H9 (cell line): ENCODE results near the gene ATP2C1. TPM values are rescaled to one million over a fixed set of nuclear protein-coding genes. Genes with fewer than 3 reads are reported as not detected.
A peak's percentile ranks its signal among the peaks of the same experiment; 100 is the strongest.

ENCODE experiments used
- DNase-seq: peaks from one replicate; pipeline ENCODE4 v3.0.0-alpha.2; 2017
- H2AFZ ChIP-seq: one replicate; pipeline ENCODE4 v1.6.1; 2013; ENCODE audit warnings: mild to moderate bottlenecking, low read length, control low read depth, moderate library complexity
- H2AK5ac ChIP-seq: 2 replicates; pipeline ENCODE4 v1.6.1; 2013; ENCODE audit warnings: low read length, control low read depth, mixed read lengths; ENCODE audit not compliant: insufficient read length
- H2BK120ac ChIP-seq: one replicate; pipeline ENCODE4 v1.6.1; 2013; ENCODE audit warnings: low read depth, mild to moderate bottlenecking, low read length, control low read depth, inconsistent platforms; ENCODE audit not compliant: poor library complexity, severe bottlenecking
- H2BK12ac ChIP-seq: 2 replicates; pipeline ENCODE4 v1.6.1; 2013; ENCODE audit warnings: low read length, control low read depth, mixed read lengths, low read depth; ENCODE audit not compliant: insufficient read length
- H2BK15ac ChIP-seq: 2 replicates; pipeline ENCODE4 v1.6.1; 2013; ENCODE audit warnings: low read depth, low read length, control low read depth
- H2BK20ac ChIP-seq: one replicate; pipeline ENCODE4 v1.6.1; 2013; ENCODE audit warnings: low read depth, mild to moderate bottlenecking, low read length, control low read depth, inconsistent platforms; ENCODE audit not compliant: poor library complexity, severe bottlenecking
- H2BK5ac ChIP-seq: 2 replicates; pipeline ENCODE4 v1.6.1; 2013; ENCODE audit warnings: low read length, control low read depth, mixed read lengths; ENCODE audit not compliant: insufficient read length
- H3K14ac ChIP-seq: 2 replicates; pipeline ENCODE4 v1.6.1; 2013; ENCODE audit warnings: low read length, control low read depth; ENCODE audit not compliant: insufficient read depth
- H3K18ac ChIP-seq: 2 replicates; pipeline ENCODE4 v1.6.1; 2013; ENCODE audit warnings: low read depth, mild to moderate bottlenecking, mixed read lengths, low read length, control low read depth; ENCODE audit not compliant: insufficient read length
- H3K23ac ChIP-seq: 2 replicates; pipeline ENCODE4 v1.6.1; 2013; ENCODE audit warnings: low read length, control low read depth, mixed read lengths, low read depth; ENCODE audit not compliant: insufficient read length
- H3K23me2 ChIP-seq: 2 replicates; pipeline ENCODE4 v1.6.1; 2013; ENCODE audit warnings: low read depth, mild to moderate bottlenecking, mixed read lengths, low read length, control low read depth; ENCODE audit not compliant: insufficient read length, poor library complexity, severe bottlenecking
- H3K27ac ChIP-seq: 2 replicates; pipeline ENCODE4 v1.5.1; 2013; ENCODE audit warnings: low read length, control low read depth, mixed read lengths, low read depth; ENCODE audit not compliant: insufficient read length
- H3K27me3 ChIP-seq: 2 replicates; pipeline ENCODE4 v1.6.1; 2013; ENCODE audit warnings: low read length, control low read depth, inconsistent platforms; ENCODE audit not compliant: insufficient read depth
- H3K4ac ChIP-seq: 2 replicates; pipeline ENCODE4 v1.6.1; 2013; ENCODE audit warnings: low read depth, mild to moderate bottlenecking, control low read depth, inconsistent platforms, low read length, moderate library complexity
- H3K4me1 ChIP-seq: 2 replicates; pipeline ENCODE4 v1.6.1; 2013; ENCODE audit warnings: low read length, control low read depth, inconsistent platforms; ENCODE audit not compliant: insufficient read depth
- H3K4me2 ChIP-seq: 2 replicates; pipeline ENCODE4 v1.6.1; 2013; ENCODE audit warnings: low read length, control low read depth, mixed read lengths; ENCODE audit not compliant: insufficient read length, insufficient read depth
- H3K56ac ChIP-seq: 2 replicates; pipeline ENCODE4 v1.6.1; 2013; ENCODE audit warnings: low read depth, mild to moderate bottlenecking, mixed read lengths, low read length, control low read depth; ENCODE audit not compliant: insufficient read length
- H3K79me1 ChIP-seq: 2 replicates; pipeline ENCODE4 v1.6.1; 2013; ENCODE audit warnings: low read depth, mild to moderate bottlenecking, moderate library complexity, low read length, control low read depth, inconsistent platforms; ENCODE audit not compliant: insufficient read depth, poor library complexity, severe bottlenecking
- H3K79me2 ChIP-seq: 2 replicates; pipeline ENCODE4 v1.6.1; 2013; ENCODE audit warnings: low read length, control low read depth, inconsistent platforms; ENCODE audit not compliant: insufficient read depth
- H3K9ac ChIP-seq: 2 replicates; pipeline ENCODE4 v1.6.1; 2013; ENCODE audit warnings: low read length, control low read depth, mixed read lengths; ENCODE audit not compliant: insufficient read length; ENCODE audit errors: extremely low read depth
- H3K9me3 ChIP-seq: one replicate; pipeline ENCODE4 v1.6.1; 2013; ENCODE audit warnings: low read depth, low read length, inconsistent platforms; ENCODE audit not compliant: control insufficient read depth
- H3T11ph ChIP-seq: one replicate; pipeline ENCODE4 v1.6.1; 2013; ENCODE audit warnings: mild to moderate bottlenecking, low read length, control low read depth, inconsistent platforms
- H4K20me1 ChIP-seq: one replicate; pipeline ENCODE4 v1.6.1; 2013; ENCODE audit not compliant: control insufficient read depth, insufficient read length, insufficient read depth
- H4K5ac ChIP-seq: 2 replicates; pipeline ENCODE4 v1.6.1; 2013; ENCODE audit warnings: low read depth, mild to moderate bottlenecking, mixed read lengths, low read length, control low read depth; ENCODE audit not compliant: insufficient read length
- H4K8ac ChIP-seq: replicated peaks from 2 replicates; pipeline ENCODE4 v1.6.1; 2013; ENCODE audit warnings: low read length, control low read depth, mixed read lengths, low read depth; ENCODE audit not compliant: insufficient read length
- H4K91ac ChIP-seq: 2 replicates; pipeline ENCODE4 v1.6.1; 2013; ENCODE audit warnings: low read depth, mild to moderate bottlenecking, moderate library complexity, mixed read lengths, low read length, control low read depth; ENCODE audit not compliant: insufficient read length
- H3K27ac Mint-ChIP-seq, 3 experiments: 2 replicates in 2 of 3; 3 replicates in 1 of 3; pipeline ENCODE4 v1.8.0; 2020 to 2021; ENCODE audit warnings: mixed read lengths in 3 of 3, mild to moderate bottlenecking in 1 of 3, moderate library complexity in 1 of 3
- H3K27me3 Mint-ChIP-seq: 2 replicates; pipeline ENCODE4 v1.8.0; 2021; ENCODE audit warnings: low read depth, mild to moderate bottlenecking, moderate library complexity, mixed read lengths
- H3K36me3 Mint-ChIP-seq, 3 experiments: 2 replicates in 2 of 3; 3 replicates in 1 of 3; pipeline ENCODE4 v1.8.0; 2020 to 2021; ENCODE audit warnings: low read depth in 3 of 3, mixed read lengths in 3 of 3; ENCODE audit not compliant: insufficient read depth in 1 of 3
- H3K4me1 Mint-ChIP-seq, 2 experiments: 2 replicates each; pipeline ENCODE4 v1.8.0; 2020; ENCODE audit warnings: mixed read lengths in 2 of 2
- H3K4me3 Mint-ChIP-seq, 2 experiments: 2 replicates in 1 of 2; 3 replicates in 1 of 2; pipeline ENCODE4 v1.8.0; 2020 to 2021; ENCODE audit warnings: mild to moderate bottlenecking in 2 of 2, mixed read lengths in 2 of 2, moderate library complexity in 1 of 2
- H3K9me3 Mint-ChIP-seq, 2 experiments: 2 replicates in 1 of 2; 3 replicates in 1 of 2; pipeline ENCODE4 v1.8.0; 2020; ENCODE audit warnings: mild to moderate bottlenecking in 2 of 2, mixed read lengths in 2 of 2, moderate library complexity in 1 of 2
- whole genome bisulfite sequencing: extraction: QIAGEN DNeasy Blood & Tissue Kit; methylation state at CpG from one replicate; pipeline ENCODE4 v1.1.7; 2013; ENCODE audit warnings: missing lambda C conversion rate, low lambda C conversion rate, mixed read lengths; ENCODE audit not compliant: insufficient read length; ENCODE audit errors: extremely low coverage; 5-methylcytosine and 5-hydroxymethylcytosine counted together
- long read RNA-seq: library from polyadenylated mRNA; unstranded; transcript quantifications from one replicate; pipeline ENCODE4 v2.0.0, GENCODE V29; 2020
- total RNA-seq: library from RNA; stranded (reverse); gene quantifications from 2 replicates; pipeline ENCODE4 v1.2.1, GENCODE V29; 2021
- TF ChIP-seq, protein P1 (sequence below): fragments of 200-600 bp; sonication (generic); conservative IDR thresholded peaks from 3 replicates; pipeline ENCODE4 v1.8.0; 2021; ENCODE audit warnings: antibody characterized with exemption, mild to moderate bottlenecking

ATP2C1 gene, protein sequence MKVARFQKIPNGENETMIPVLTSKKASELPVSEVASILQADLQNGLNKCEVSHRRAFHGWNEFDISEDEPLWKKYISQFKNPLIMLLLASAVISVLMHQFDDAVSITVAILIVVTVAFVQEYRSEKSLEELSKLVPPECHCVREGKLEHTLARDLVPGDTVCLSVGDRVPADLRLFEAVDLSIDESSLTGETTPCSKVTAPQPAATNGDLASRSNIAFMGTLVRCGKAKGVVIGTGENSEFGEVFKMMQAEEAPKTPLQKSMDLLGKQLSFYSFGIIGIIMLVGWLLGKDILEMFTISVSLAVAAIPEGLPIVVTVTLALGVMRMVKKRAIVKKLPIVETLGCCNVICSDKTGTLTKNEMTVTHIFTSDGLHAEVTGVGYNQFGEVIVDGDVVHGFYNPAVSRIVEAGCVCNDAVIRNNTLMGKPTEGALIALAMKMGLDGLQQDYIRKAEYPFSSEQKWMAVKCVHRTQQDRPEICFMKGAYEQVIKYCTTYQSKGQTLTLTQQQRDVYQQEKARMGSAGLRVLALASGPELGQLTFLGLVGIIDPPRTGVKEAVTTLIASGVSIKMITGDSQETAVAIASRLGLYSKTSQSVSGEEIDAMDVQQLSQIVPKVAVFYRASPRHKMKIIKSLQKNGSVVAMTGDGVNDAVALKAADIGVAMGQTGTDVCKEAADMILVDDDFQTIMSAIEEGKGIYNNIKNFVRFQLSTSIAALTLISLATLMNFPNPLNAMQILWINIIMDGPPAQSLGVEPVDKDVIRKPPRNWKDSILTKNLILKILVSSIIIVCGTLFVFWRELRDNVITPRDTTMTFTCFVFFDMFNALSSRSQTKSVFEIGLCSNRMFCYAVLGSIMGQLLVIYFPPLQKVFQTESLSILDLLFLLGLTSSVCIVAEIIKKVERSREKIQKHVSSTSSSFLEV
- 64.9 and 65.5 TPM in 2 replicates for total RNA-seq
- long read RNA-seq, full-length matches to known transcripts: 206 of 298 reads
- long read RNA-seq, partial matches to known transcripts: 20 of 298 reads
- long read RNA-seq, other reads (novel, unspliced or antisense): 72 of 298 reads

DNA sequence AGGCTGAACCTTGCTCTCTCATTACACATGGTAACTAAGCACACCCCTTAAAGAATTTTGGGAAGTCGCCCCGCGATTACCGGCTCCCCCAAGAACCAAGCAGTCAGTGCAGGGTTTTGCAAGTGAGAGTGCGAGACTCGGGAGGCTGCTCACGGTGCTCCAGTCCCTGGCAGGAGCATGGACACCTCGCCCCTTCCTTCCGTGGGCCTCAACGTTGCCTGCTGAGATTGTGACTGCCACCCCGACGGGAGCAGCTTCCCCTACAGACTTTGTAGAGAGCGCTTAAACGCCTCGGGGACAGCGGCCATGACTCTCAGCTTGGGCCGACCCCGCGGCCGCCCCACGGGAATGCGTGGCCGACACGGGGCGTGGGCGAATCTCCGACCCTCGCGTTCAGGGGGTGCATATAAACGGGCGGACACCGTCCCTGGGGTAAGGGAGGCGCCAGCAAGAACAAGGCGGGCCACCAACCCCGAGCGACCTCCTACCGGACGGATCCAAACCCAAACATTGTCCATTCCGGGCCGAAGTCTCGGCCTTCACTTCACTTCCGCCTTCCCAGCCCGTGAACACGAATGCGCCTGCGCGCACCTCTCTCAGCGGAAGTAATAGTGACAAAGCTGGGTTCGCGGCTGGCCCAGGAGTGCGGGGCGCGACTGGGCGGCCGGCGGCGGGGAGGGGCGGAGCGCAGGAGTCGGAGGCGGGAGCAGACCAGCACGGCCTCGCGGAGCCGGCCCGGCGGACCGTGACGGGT lies at the start of gene ATP2C1:
TSS of gene ATP2C1 (plus strand) at position 709 of the 754 bp plus-strand sequence. CDS start 686 bp downstream, outside the sequence.
- H3T11ph ChIP-seq: no peak within 1 kb of the TSS
- no peaks in the 10 kb centered on the region for H3K9me3 ChIP-seq
- H3K56ac ChIP-seq: peak within 1 kb of the TSS; percentile 30
- no peak within 1 kb of the TSS for H2AK5ac ChIP-seq
- peak within 1 kb of the TSS; percentile 93 for H3K4me3 Mint-ChIP-seq
- no peak within 1 kb of the TSS for H3K23ac ChIP-seq
- H3K27ac ChIP-seq: no peak within 1 kb of the TSS
- H3K23me2 ChIP-seq: peaks cover 11% of the 10 kb centered on the region
- H4K20me1 ChIP-seq: no peaks in the 10 kb centered on the region
- H3K27ac Mint-ChIP-seq: peak within 1 kb of the TSS; percentile 91 to 99 (median 97)
- no peak within 1 kb of the TSS for H4K5ac ChIP-seq
- H3K27me3 ChIP-seq: no peaks in the 10 kb centered on the region
- no peaks in the 10 kb centered on the region for H3K9me3 Mint-ChIP-seq
- H3K4ac ChIP-seq: 0 out of 2 replicates have a peak within 1 kb of the TSS, but pooled peaks have one; percentile 13
- H3K4me2 ChIP-seq: peak within 1 kb of the TSS; percentile 99
- H3K27me3 Mint-ChIP-seq: no peaks in the 10 kb centered on the region
- peak within 1 kb of the TSS; percentile 89 for H3K9ac ChIP-seq
- peak within 1 kb of the TSS; percentile 65 for H3K18ac ChIP-seq
- no peak within 1 kb of the TSS for H2BK120ac ChIP-seq
- H3K14ac ChIP-seq: peak within 1 kb of the TSS; percentile 84
- no peak within 1 kb of the TSS for H2BK20ac ChIP-seq
- H4K91ac ChIP-seq: no peak within 1 kb of the TSS
- no peaks in the 10 kb centered on the region for H3K79me1 ChIP-seq
- no peak within 1 kb of the TSS for H2BK15ac ChIP-seq
- H3K4me1 Mint-ChIP-seq: peaks cover 40 to 41% of the 10 kb centered on the region in 2 experiments
- TF ChIP-seq, protein P1, sequence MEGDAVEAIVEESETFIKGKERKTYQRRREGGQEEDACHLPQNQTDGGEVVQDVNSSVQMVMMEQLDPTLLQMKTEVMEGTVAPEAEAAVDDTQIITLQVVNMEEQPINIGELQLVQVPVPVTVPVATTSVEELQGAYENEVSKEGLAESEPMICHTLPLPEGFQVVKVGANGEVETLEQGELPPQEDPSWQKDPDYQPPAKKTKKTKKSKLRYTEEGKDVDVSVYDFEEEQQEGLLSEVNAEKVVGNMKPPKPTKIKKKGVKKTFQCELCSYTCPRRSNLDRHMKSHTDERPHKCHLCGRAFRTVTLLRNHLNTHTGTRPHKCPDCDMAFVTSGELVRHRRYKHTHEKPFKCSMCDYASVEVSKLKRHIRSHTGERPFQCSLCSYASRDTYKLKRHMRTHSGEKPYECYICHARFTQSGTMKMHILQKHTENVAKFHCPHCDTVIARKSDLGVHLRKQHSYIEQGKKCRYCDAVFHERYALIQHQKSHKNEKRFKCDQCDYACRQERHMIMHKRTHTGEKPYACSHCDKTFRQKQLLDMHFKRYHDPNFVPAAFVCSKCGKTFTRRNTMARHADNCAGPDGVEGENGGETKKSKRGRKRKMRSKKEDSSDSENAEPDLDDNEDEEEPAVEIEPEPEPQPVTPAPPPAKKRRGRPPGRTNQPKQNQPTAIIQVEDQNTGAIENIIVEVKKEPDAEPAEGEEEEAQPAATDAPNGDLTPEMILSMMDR: no peak
- no peaks in the 10 kb centered on the region for H3K36me3 Mint-ChIP-seq
- peaks cover 3% of the 10 kb centered on the region; the same call in 1 of the 2 replicates for H3K4me1 ChIP-seq
- no peak within 1 kb of the TSS for H4K8ac ChIP-seq
- H2BK12ac ChIP-seq: peak within 1 kb of the TSS; percentile 75
- no CpG with 5 or more reads among the region's 69 CpGs for WGBS
- H2BK5ac ChIP-seq: peak within 1 kb of the TSS; percentile 34
- peak within 1 kb of the TSS; percentile 94 for H2AFZ ChIP-seq
- peaks cover 11% of the 10 kb centered on the region for H3K79me2 ChIP-seq
- peak; percentile 95 for DNase-seq
